Sciatic nerve (tissue), 2 donors: ENCODE results near the gene LRBA. TPM values are rescaled to one million over a fixed set of nuclear protein-coding genes. Genes with fewer than 3 reads are reported as not detected.

Experiments
- ATAC-seq: fragments of 200-7000 bp; cut with Tn5 transposase; one replicate; pipeline ENCODE4 v1.9.1; 2020; ENCODE audit warnings: mild to moderate bottlenecking, moderate library complexity
- DNase-seq: peaks from one replicate; pipeline ENCODE4 v3.0.0-alpha.2; 2020; ENCODE audit warnings: low spot score
- intact Hi-C: fragments of 100-400 bp; cut with DNase I; formaldehyde crosslinking; loops from one replicate; pipeline ENCODE4 v1.14.2; 2022
- total RNA-seq: library from RNA; stranded (reverse); fragmentation: NEBNext Ultra II Directional; extraction: Animal tissue kit (Norgen Biotek cat#: 25700); gene quantifications from one replicate; pipeline ENCODE4 v1.2.1, GENCODE V29; 2021
- donor health status: DM: no; HTN: no; CAD: no.
- donor health status: DM: no; HTN: no; CAD: no.

The LRBA gene
- total RNA-seq, 1 donor from 2014 or later: 34.5 TPM

DNA sequence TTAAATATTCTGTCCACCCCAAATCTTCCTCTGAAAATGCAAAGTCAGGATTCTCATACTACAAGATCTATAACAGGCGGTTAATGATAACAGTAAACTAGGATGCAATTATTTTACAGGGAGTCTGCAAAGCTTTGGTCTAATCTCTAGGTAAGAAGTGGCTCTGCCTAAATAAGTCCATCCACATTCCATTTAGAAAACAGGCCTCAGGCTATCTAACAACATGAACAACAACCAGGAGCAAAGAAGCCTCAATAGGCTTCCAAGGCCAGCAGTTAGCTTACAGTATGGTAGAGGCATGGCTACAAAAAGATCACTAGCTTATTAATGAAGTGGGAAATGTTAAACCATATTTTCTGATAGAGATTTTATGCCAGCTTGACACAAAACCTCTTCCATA is 426.8 kb downstream of the LRBA start:
- DNase-seq: no peak
- ATAC-seq: no peak
- intact Hi-C loops: no loop called here

GRCh38 chr4:150586162-150586810 is 428.8 kb downstream of the LRBA start:
- intact Hi-C loops: no loop called here
- no peak for DNase-seq
- no peak for ATAC-seq

DNA sequence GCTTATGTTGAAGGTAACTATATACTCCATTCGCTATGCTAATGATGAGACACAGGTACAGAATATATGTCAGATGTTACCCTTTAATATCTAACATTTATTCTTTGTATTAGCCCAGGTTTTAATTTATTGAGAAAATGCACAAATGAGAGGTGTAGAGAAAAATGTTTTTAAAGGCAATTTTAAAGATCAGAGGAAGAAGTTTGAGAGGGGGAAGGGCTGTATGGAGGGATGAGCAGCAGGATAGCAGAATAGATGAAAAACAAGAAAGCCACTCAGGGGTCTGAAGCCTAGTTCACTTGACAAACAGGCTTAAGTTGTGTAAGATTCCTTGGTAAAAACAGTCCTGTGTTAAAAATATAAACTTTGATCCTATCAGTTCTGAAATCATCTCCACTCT is 429.5 kb downstream of the LRBA start:
- ATAC-seq: no peak
- no peak for DNase-seq
- intact Hi-C loops: no loop called here

DNA sequence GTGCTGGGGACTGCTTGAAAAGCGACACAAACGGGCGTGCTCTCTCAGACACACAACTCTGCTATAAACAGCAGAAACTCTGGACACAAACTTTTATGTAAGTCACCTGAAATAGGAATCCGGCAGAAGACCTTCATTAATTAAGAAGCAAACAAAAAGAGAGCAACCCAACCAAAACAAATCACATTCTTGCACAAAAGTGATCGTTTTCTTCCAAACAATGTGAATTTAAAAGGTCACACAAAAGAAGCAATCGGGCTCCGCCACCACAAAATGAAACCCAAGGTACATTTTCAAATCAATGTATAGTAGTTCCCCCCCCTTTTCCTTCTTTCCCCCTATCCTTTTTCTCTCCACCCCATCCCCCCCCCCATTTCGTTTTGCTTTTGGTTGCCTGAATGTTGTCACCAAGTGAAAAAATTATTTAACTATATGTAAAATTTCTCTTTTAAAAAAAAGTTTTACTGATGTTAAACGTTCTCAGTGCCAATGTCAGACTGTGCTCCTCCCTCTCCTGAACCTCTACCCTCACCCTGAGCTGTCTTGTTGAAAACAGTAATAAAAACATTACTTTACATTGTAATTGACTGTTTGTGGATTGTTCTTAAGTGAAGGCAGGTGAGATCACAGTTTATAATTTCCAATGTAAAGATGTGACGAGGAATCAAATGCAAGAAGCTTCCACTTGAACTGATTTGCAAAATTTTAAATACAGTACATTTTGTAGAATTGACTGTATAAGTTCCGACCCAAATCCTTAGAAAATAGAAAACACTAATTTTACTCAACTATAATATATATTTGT is 430.8 kb downstream of the LRBA start:
- intact Hi-C loops: no loop called here
- ATAC-seq (no peak), DNase-seq (no peak)

- intact Hi-C loops: no loop called here
- ATAC-seq: peak; percentile 51
- peak; percentile 53 for DNase-seq
Observed at GRCh38 chr4:150583287-150584110, 431.6 kb downstream of the LRBA start.

DNA sequence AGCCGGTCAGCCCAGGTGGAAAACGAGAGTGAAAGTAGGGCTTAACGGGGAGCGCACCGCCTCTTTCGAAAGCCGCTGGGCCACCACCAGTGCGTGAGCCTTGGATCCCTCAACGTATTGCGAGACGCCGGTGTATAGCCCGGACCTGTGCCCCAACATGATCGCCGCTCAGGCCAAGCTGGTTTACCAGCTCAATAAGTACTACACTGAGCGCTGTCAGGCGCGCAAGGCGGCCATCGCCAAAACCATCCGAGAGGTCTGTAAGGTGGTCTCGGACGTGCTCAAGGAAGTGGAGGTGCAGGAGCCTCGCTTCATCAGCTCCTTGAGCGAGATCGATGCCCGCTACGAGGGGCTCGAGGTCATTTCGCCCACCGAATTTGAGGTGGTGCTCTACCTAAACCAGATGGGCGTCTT is 432.2 kb downstream of the LRBA start:
- ATAC-seq (no peak), DNase-seq (peak; percentile 51)
- intact Hi-C loops: no loop called here

GRCh38 chr4:150582146-150582872 is 432.8 kb downstream of the LRBA start, which contains the start of gene MAB21L2:
TSS of gene MAB21L2 (plus strand) at chr4:150582151. CDS start at chr4:150583030, 879 bp downstream.
- no peak for DNase-seq
- intact Hi-C loops: no loop called here
- no peak for ATAC-seq

DNA sequence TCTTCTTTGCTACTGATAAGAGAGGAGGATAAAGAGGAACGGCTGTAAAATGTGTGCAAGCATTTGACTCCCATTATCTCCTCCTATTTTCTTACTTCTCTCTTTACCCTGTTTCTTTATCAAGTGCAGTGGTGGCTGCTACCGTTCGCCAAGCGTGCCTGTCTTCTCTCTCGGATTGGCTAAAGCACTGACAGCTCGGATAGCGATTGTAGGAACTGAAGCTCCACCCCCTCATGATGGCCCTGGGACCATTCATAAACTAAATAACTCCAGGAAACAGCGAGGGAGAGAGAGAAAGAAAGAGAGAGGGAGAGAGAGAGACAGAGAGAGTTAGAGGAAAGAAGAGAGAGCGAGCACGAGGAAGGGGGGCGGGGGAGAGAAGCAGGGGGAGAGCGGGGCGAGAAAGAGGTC is 433.4 kb downstream of the LRBA start:
- intact Hi-C loops: no loop called here
- no peak for ATAC-seq

GRCh38 chr4:150581056-150581605 is 434.0 kb downstream of the LRBA start:
- no peak for ATAC-seq
- intact Hi-C loops: no loop called here
- DNase-seq: no peak

More for the DNA sequence above, 433.4 kb downstream of the LRBA start:
- DNase-seq: no peak

- no peak for ATAC-seq
- no peak for DNase-seq
- intact Hi-C loops: no loop called here
Observed at GRCh38 chr4:150580306-150580705, 434.8 kb downstream of the LRBA start.

DNA sequence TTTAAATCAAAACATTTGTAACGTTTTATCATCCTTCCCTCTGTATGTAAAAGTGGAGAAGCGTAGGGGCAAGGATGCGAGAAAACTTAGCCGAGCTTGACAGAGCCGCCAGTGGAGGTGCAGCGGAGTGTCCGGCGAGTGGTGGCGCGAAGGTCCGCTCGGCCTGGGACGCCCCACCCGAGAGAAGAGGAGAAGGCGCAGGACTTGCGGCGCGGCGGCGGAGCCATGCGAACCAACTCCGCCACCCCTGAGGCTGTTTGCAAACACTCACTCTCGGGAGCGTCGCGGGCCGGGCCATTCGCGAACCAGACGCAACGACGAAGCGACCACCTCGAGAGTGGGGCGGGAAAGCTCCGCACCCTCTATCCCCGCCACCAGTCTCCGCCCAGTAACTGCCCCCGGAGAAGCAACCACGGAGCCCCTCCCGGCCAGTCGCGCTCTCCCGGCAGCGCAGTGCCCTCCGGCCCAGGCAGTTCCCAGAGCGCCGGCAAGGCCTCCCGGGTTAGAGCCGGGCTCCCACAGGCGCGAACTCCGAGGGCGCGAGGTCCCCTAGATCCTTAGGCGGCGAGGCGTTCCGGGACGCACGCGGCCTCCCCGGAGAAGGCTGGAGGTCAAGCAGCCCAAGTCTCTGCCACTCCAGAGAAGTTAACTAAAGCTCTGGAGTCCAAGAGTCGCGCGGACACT is 435.4 kb downstream of the LRBA start:
- DNase-seq: peak; percentile 53
- peak; percentile 26 for ATAC-seq
- intact Hi-C loops: no loop called here

DNA sequence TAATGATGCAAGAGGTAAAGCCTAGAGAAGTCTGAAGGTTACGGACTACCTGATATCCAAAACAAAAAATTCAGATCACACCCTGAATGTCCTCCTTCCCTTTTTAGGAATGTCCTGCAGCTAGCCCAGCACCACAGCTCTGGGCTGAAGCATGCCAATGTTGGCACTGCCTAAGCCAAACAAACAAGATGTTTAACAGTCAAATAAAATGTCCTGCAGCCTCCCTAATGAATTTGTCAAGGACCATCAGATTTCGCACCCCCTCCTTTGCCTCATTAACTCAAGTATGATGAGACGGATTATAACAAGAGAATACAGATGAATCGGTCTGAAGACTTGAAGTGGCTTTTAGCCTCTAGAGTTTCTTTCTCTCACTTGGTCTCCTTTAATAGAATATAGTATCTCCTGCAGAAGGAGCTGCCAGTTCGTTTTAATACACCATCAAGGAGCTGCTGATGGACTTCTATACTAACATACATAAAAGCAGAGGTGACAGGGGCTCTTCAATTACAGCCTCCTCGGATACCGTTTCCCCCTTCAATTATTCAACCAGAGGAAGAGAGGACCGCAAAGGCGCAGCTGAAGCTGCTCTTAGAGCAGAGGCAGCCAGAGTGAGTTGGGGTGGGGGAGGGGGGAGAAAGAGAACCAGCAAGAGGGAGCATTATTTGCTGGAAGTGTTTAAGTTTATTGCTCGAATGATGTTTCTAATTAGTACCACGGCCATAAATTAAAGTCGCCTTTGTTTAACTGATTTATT is 436.2 kb downstream of the LRBA start:
- intact Hi-C loops: no loop called here
- ATAC-seq (no peak), DNase-seq (no peak)

- DNase-seq (no peak), ATAC-seq (no peak)
- intact Hi-C loops: no loop called here
Observed at GRCh38 chr4:150577796-150578195, 437.3 kb downstream of the LRBA start.

DNA sequence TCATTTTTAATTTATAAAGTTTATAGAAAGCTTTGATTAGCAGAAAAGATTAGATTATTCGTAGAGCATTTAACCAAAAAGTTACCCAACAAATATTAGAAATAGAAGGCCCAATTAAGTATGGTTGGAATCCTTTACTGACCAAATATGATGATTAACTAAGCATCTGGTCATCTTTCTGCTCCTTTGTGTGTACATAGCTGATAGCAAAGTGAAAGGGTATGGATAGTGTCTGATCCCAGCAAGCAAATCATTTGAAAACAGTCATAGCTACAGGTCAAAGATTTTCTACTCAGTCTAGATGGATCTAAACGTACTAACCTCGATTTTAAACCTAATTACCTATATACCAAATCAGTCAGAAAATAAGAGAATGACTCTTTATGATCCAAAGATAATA is 440.4 kb downstream of the LRBA start:
- ATAC-seq: no peak

GRCh38 chr4:150573534-150573933 is 441.6 kb downstream of the LRBA start:
- intact Hi-C loops: no loop called here
- DNase-seq (no peak), ATAC-seq (no peak)

More for the DNA sequence above, 440.4 kb downstream of the LRBA start:
- DNase-seq: no peak
- intact Hi-C loops: no loop called here

- intact Hi-C loops: no loop called here
- ATAC-seq: no peak
- DNase-seq: no peak
Observed at GRCh38 chr4:150572704-150573504, 442.2 kb downstream of the LRBA start.

DNA sequence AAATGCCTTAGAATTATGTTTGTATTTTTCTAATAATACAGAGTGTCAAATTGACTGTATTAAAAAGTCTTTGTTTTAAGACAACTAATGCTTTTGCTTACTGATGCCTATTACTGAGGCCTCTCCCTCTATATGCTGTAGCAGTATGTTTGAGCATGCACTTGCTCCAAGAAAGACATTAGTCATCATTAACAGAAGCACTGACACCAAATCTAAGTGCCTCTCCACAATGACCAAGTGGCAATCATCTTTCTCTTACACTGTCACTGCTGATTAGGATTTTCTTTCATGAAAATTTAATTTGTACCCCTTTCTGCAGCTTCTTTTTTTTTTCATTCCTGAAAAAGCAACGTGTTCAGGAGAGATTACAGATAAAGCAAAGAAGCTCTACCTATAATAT is 444.2 kb downstream of the LRBA start:
- no peak for DNase-seq
- no peak for ATAC-seq
- intact Hi-C loops: no loop called here
